Astrocyte of the spinal cord (primary cell): ENCODE data around the gene KBTBD4.
"Not testable (repeated sequence)": the region's sequence is repeated elsewhere in the genome, so short reads cannot be mapped to it uniquely, and the experiment has no call there.

Experiments
- DNase-seq: peaks from one replicate; pipeline ENCODE4 v3.0.0; 2011; ENCODE audit warnings: low read depth, low spot score
- H3K4me3 ChIP-seq: 2 replicates; pipeline ENCODE4 v1.5.1; 2011; ENCODE audit warnings: low read depth, mild to moderate bottlenecking, low read length, moderate library complexity
- in situ Hi-C: cut with HindIII; loops from 2 replicates; pipeline ENCODE4 v1.10.0; 2017; ENCODE audit warnings: low sequenced_read_pairs
- TF ChIP-seq, protein P1 (sequence below): IDR thresholded peaks from 2 replicates; pipeline ENCODE4 v1.5.1; 2012; ENCODE audit warnings: low read depth, mild to moderate bottlenecking, low read length, inconsistent platforms

KBTBD4 gene

DNA sequence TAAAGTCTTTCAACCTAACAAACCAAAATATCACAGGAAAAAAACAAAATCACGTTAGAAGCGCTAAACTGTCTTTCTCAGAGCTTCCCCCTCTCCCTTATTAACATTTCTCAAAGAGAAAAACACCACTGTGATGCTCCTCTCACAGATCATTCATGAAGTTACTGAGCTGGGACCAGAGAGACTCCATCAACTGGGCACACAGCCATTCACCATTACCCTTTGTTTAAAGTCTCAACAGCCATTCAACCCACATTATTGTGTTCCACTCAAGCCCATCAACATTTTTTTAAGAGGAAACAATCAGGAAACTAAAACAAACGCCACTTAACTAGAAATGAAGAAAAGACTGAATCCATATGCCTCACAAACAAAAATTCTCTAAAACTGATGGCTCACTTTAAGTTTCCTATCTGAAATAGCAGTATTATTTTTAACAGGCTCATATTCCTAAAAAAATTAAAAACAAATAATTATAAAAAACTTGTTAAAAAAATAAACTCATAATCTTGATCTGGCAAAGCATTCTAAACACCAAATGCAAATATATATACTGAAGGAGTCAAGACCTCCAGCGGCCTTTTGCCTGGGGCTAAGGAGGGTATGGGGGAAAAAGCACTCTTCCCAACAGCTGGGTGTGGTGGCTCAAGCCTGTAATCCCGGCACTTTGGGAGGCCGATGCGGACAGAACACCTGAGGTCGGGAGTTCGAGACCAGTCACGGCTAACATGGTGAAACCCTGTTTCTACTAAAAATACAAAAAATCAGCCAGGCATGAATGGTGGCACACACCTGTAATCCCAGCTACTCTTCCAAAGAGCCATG is 39.8 kb downstream of the KBTBD4 start:
- DNase-seq = no peak
- H3K4me3 ChIP-seq = no peak overlapping the region
- in situ Hi-C loops = no loop called here
- TF ChIP-seq, protein P1, sequence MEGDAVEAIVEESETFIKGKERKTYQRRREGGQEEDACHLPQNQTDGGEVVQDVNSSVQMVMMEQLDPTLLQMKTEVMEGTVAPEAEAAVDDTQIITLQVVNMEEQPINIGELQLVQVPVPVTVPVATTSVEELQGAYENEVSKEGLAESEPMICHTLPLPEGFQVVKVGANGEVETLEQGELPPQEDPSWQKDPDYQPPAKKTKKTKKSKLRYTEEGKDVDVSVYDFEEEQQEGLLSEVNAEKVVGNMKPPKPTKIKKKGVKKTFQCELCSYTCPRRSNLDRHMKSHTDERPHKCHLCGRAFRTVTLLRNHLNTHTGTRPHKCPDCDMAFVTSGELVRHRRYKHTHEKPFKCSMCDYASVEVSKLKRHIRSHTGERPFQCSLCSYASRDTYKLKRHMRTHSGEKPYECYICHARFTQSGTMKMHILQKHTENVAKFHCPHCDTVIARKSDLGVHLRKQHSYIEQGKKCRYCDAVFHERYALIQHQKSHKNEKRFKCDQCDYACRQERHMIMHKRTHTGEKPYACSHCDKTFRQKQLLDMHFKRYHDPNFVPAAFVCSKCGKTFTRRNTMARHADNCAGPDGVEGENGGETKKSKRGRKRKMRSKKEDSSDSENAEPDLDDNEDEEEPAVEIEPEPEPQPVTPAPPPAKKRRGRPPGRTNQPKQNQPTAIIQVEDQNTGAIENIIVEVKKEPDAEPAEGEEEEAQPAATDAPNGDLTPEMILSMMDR = no peak

DNA sequence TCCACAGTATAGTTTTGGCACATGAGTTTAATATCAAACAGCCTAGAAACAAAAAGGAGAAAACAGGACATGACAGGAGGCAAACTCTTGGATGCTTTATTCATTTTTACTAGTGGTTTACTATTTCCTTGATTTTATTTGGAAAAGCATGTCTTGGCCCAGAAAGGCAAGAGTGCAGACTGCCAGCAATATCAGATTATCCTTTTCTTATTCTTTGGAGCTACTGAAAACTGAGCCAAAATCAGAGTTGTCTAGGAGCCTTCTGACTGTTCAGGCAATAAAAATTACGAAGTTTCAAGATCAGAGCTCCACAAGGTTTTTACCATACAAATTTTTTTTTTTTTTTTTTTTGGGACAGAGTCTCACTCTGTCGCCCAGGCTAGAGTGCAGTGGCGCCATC is 41.9 kb downstream of the KBTBD4 start:
- in situ Hi-C loops = no loop called here
- DNase-seq = no peak
- H3K4me3 ChIP-seq = no peak overlapping the region
- TF ChIP-seq, protein P1 = no peak

DNA sequence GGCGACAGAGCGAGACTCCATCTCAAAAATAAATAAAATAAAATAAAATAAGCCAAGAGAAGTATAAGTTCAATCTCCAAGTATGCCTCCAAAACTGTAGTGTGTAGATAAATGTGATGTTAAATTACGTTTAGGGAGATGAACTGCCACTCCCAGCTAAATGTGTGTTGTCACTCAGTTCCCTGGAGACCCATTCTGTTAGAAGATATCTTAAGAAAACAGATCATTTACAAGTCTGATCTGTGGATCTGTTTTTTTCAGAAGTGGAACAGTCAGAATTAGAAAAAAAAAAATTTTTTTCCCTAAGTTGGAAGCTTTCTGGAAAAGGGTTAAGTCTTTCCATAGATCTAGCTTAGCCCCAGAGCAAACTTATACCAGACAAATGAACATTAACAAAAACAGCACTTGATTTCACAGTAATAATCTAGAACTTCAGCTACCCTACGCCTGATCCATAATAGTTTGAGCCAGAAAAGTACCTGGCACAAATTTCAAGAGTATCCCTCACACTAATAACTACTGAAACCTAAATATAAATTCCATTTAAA is 44.0 kb downstream of the KBTBD4 start:
- H3K4me3 ChIP-seq = no peak overlapping the region
- no peak for DNase-seq
- in situ Hi-C loops = no loop called here
- TF ChIP-seq, protein P1 = no peak

DNA sequence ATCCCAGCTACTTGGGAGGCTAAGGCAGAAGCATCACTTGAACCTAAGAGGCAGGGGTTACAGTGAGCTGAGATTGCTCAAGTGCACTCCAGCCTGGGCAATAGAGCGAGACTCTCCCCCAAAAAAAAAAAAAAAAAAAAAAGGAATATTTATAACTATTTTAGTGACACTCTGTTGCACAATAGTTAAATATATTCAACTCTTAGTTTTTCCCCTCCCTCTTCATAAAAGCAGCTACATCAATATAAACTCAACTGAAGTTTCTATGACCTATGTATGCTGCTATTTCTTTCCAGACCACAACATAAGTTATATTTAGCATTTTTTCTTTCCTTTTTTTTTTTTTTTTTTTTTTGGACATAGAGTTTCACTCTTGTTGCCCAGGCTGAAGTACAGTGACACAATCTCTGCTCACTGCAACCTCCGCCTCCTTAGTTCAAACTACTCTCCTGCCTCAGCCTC is 45.0 kb downstream of the KBTBD4 start:
- in situ Hi-C loops = no loop called here
- H3K4me3 ChIP-seq = no peak overlapping the region
- TF ChIP-seq, protein P1 = no peak
- DNase-seq = peak; percentile 64

DNA sequence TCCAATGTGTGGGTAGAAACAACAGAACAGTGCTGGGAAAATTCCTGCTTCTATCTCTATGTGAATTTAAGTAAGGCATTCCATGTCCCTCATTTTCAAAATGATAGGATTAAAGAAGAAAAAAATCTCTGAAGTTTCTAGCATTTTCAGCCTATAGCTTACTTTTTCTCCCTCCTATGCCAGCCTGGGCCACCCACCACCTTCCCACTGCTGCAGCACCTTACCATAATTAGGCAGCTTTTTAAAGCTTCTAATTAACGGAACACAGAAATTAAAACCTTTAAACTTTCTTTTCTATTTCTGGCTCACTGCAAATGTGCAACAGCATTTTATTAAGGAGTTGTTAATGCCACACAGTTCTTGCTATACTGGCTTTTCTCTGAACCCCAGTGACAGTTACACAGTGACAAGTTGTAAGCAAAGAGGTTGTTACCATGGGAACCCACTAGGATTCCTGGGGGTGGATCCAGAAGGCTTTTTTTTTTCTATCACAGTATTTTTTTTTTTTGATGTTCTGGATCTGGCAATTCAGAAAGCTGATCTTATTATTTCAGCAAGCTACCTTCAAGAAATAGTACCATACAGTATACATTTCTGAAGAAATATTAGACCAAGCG is 46.1 kb downstream of the KBTBD4 start:
- DNase-seq = no peak
- in situ Hi-C loops = no loop called here
- no peak overlapping the region for H3K4me3 ChIP-seq

DNA sequence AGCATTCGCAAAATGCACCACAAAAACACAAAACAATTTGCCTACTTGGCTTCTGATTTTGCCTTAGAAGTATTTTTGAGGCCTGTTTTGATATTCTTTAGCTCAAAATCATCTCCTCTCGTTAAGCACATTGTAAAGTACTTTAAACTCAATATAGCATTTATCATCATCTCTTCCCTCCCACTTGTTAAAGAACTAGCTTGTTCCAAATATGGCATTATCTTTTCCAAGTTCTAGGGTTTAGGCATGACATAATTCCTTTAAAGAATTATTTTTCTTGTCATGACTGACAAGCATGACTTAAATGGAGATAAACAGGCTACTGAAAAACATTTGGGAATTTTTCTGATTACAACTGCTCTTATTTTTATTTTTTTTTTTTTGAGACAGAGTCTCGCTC is 47.1 kb downstream of the KBTBD4 start:
- in situ Hi-C loops = no loop called here
- no peak for DNase-seq

More for the DNA sequence above, 46.1 kb downstream of the KBTBD4 start:
- TF ChIP-seq, protein P1 = no peak

DNA sequence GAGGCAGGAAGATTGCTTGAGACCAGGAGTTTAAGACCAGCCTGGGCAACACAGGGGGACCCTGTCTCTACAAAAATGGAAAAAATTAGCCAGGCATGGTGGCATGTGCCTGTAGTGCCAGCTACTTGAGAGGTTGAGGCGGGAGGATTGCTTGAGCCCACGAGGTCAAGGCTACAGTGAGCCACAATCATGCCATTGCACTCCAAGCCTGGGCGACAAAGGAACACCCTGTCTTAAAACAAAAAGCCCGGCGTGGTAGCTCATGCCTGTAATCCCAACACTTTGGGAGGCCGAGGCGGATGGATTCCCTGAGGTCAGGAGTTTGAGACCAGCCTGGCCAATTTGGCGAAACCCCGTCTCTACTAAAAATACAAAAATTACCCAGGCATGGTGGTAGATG is 48.0 kb downstream of the KBTBD4 start:
- in situ Hi-C loops, DNase-seq, H3K4me3 ChIP-seq: not testable (repeated sequence)

More for the DNA sequence above, 47.1 kb downstream of the KBTBD4 start:
- H3K4me3 ChIP-seq = no peak overlapping the region
- TF ChIP-seq, protein P1 = no peak
